Endothelial cell of hepatic sinusoid (primary cell): ENCODE measurements around the gene MTCH2.
"Not testable (repeated sequence)": the region's sequence is repeated elsewhere in the genome, so short reads cannot be mapped to it uniquely, and the experiment has no call there.

ENCODE experiments used
- in situ Hi-C: cut with HindIII; loops from 2 replicates; pipeline ENCODE4 v1.10.0; 2017; ENCODE audit warnings: low sequenced_read_pairs

The MTCH2 gene

DNA sequence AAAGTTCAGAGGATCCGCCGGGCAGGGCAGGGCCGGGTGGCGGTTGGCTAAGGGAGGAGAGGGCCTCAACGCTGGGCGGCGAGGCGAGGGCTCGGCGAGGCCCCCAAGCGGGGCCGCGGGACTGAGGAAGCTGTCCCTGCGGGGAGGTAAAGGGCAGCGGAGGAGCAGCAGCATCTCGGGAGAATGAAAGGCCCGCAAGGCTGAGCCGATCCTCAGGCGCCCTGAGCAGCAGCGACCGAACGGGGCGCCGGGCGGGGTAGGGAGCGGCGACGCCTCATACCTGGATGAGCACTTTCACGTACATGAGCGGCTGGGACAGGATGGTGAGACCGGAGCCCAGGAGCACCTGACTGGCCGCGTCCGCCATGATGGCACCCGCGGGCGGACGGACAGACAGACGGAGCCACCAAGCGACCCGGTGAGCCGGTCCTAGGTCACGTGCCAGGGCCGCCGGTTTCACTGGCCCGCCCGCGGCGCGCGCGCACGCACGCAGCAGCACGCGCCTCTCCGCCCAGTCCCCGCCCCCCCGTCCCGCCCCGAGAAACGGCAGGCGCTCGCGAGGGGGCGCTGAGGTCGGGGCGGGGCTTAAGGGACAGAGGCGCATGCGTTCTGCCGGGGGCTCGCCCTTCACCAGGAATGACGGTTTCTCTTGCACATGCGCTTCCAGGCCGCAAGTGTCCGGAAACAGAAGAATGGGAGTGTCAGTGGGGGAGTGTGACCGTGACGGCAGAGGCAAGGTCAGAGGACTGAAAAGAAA, at the start of gene MTCH2:
Gene MTCH2, minus strand, starts transcription at position 461 of the 757 bp plus-strand sequence. Its CDS starts 94 bp downstream, at position 367.
- in situ Hi-C loops: no loop called here

DNA sequence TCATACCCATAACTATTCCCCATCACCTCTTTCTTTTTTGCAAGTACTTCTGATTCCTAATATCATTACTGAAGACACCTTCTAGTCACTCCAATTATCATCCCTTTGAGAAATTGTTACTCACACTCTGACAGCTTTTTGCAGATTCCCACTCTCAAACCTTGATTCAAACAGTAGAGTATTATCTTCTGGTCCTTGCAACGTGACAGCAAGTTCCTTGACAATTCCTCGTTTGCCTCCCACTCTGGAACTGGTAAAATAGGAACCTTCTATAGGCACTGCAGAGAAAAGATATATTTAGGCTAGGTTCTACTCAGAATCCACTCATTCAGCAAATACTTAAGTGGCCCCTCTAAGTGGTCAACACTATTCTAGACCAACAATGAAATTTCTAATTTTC, 49.6 kb upstream of the MTCH2 start:
- in situ Hi-C loops: no loop called here

DNA sequence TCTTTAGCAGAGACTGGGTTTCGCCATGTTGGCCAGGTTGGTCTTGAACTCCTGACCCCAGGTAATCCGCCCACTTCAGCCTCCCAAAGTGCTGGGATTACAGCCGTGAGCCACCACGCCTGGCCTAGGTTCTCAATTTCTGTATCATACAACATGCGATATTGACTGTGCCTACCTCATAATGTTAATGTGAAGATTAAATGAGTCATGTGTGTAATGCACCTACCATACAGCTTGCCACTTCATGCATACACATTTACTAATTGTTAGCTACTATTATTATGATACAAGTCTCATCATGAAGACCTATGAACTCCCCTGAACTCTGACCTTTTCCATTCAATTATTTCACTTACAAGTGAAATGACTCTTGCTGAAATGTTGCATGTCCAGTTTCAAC, 47.1 kb upstream of the MTCH2 start:
- in situ Hi-C loops: no loop called here

DNA sequence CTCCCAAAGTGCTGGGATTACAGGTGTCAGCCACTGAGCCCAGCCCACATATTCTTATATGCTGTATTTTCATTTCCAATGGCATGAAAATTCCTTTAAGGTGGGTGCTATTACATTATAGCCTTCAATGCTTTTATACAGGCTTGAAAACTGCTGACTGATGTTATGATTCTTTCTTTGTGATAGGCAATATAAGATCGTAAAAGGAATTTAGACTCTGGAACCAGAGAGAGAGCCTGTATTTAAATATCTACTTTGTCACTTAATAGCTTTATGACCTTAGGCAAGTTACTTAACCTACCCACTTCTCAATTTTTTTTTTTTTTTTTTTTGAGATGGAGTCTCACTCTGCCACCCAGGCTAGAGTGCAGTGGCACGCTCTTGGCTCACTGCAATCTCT, 46.6 kb upstream of the MTCH2 start:
- in situ Hi-C loops: no loop called here

DNA sequence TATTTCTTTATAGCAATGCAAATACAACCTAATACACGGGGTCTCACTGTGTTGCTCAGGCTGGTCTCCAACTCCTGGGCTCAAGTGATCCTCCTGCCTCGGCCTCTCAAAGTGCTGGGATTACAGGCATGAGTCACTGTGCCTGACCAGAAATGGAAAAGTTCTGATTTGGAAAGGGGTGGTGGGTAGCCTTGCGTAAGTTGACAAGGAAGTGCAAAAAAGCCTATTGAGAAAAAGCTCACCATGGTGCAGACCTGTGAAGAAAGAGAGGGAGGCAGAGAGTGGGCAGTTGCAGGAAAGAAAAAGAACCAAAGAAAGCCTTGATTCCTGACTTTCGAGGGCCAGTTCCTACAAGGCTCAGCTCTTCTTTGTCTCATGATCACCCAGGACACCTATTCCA, 45.8 kb upstream of the MTCH2 start:
- in situ Hi-C loops: no loop called here

DNA sequence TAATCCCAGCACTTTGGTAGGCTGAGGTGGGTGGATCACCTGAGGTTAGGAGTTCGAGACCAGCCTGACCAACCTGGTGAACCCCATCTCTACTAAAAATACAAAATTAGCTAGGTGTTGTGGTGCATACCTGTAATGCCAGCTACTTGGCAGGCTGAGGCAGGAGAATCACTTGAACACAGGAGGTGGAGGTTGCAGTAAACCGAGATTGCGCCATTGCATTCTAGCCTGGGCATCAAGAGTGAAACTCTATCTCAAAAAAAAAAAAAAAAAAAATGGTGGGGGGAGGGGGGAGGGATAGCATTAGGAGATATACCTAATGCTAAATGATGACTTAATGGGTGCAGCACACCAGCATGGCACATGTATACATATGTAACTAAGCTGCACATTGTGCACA, 44.3 kb upstream of the MTCH2 start:
- in situ Hi-C loops: not testable (repeated sequence)

DNA sequence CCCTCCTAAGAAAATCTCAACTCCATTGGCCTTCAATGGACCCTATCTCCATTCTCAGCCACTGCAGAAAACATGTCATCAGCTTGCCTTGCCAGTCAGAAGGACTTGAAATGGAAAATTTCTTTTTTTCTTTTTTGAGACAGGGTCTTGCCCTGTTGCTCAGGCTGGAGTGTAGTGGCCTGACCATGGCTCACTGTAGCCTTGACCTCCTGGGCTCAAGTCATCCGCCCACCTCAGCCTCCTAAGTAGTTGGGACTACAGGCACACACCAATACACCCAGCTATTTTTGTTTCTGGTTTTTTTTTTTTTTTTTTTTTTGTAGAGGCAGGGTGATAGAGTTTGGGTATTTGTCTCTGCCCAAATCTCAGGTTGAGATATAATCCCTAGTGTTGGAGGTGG, 43.8 kb upstream of the MTCH2 start:
- in situ Hi-C loops: no loop called here

DNA sequence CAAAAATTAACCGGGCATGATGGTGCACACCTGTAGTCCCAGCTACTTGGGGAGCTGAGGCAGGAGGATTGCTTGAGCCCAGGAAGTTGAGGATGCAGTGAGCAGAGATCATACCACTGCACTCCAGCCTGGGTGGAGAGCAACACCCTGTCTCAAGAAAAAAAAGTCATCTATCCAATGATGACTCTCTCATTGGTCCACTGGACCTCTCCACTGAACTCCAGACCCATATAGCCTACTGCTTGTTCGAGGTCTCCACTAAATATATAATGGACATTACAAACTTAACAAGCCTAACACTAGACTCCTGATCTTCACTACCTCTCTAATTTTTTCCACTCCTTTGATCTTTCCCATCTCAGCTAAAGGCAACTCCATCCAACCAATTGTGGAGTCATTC, 33.5 kb upstream of the MTCH2 start:
- in situ Hi-C loops: no loop called here

DNA sequence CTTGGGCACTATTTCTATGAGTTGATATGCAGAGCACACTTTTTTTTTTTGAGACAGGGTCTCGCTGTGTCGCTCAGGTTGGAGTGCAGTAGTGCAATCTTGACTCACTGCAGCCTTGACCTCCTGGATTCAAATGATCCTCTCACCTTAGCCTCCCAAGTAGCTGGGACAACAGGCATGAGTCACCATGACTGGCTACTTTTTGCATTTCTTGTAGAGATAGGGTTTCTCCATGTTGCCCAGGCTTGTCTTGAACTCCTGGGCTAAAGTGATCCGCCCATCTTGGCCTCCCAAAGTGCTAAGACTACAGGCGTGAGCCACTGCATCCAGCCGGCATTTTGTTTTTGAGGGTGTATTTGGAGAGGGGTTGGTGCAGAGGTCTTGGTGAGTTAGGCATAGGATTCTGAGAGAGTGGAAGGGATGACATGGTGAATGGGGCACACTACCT, 29.9 kb upstream of the MTCH2 start:
- in situ Hi-C loops: no loop called here

DNA sequence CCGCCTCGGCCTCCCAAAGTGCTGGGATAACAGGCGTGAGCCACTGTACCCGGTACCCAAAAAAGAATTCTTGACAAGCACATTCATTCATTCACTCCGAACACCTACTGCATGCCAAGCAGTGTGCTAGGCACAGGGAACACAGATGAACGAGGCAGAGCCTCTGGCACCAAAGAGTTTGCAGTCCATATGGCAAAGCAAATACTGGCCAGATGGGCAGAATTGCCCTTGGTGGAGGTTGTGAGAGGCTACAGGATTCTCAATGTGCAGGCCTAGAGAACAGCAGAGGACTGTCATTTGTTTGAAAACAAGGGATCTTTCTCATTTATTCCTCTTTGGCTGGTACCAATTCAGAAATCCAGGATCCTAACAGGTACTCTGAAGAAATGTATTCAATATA, 27.5 kb upstream of the MTCH2 start:
- in situ Hi-C loops: no loop called here

DNA sequence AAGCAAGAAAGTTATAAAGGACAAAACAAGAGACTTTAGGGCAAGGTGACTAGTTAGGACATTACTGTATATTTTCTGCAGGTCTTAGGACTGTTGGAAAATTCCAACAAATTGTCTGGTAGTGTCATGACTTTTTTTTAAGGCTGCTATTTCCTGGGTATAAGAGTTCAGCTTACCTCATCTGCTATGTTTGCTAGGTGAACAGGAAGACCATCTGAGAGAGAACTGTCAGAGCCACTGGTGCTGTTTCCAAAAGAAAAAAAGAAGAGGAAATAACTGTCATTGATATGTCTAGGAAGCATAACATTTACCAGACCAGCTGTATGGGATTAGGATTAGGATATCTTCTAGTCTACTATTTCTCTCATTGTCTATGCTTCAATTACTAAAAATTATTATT, 26.3 kb upstream of the MTCH2 start:
- in situ Hi-C loops: no loop called here

DNA sequence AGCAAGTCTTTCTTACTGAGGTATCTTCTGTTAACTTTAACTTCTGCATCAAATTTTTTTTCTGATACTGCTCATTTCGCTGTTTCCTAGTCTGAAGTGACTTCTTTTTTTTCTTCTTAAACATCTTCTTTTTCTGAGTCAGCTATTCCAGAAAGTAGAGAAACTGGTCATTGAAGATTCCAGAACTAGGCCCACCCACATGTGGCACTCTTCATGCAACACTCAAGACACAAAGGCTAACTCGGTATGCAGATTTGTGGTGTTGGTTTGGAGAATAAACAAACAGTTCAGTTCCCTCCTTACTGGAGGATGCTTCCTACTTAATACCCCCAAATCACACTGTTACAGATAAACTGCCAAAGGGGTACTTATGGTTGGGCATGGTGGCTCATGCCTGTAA, 25.2 kb upstream of the MTCH2 start:
- in situ Hi-C loops: no loop called here

DNA sequence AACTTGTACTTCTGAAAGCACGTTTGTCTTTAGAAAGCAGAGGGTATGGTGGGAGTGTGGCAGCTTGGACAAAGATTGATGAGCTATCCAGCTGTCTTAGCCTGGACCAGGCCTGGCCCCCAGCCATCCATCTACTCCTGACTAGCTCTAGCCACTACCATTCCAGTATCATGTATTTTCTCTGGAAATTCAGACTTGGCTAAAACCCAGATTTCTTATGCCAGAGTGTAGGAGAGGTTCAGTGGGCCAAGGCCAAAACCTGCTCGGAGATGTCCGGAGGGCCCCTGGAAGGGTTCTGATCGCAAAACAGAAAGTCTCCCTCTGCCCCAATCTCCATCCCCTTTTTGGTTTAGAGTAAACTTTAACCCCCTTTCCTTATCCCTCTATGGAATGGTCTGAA, 24.8 kb upstream of the MTCH2 start:
- in situ Hi-C loops: no loop called here

DNA sequence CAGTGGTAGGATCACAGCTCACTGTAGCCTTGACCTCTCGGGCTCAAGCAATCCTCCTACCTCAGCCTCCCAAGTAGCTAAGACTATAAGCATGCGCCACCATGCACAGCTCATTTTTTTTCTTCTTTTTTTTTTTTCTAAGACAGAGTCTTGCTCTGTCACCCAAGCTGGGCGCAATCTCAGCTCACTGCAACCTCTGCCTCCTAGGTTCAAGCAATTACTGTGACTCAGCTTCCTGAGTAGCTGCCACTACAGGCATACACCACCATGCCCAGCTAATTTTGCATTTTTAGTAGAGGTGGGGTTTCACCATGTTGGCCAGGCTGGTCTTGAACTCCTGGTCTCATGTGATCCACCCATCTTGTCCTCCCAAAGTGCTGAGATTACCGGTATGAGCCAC, 22.6 kb upstream of the MTCH2 start:
- in situ Hi-C loops: not testable (repeated sequence)

DNA sequence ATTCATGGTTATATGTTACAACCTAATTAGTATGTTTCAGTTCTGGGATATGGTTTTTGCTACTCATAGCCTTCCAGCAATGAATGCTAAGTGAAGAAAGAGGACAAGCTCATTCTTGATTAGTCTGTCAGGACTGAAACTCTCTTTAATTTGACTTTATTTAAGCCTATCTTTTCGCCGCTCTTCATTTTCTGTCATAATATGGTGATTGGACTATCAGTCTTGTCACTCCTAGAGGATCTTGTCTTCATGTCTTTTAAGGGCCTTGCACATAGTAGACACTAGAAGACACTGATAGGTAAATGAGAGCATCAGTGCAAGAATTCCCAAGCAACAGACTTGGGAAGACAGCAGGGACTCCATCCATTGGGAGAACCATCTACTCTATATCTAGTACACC, 18.9 kb upstream of the MTCH2 start:
- in situ Hi-C loops: no loop called here

DNA sequence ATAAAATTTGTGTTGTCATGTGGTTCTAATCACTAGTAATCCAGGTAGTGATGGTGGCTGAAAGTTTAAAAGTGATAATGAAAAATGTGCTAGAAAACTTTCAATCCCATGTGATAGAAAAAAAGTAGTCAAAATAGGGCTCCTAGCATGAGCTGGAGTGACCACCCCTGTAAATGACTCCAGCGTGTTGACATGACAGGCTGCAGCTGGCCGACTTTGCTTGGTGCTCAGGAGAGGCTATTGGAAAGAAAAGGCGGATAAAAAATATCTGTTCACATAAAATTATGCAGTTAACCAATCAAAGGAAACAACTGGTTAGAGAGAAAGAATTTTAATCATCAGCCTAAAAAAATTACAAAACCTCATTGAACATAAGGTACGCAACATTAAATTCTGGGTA, 16.9 kb upstream of the MTCH2 start:
- in situ Hi-C loops: no loop called here

DNA sequence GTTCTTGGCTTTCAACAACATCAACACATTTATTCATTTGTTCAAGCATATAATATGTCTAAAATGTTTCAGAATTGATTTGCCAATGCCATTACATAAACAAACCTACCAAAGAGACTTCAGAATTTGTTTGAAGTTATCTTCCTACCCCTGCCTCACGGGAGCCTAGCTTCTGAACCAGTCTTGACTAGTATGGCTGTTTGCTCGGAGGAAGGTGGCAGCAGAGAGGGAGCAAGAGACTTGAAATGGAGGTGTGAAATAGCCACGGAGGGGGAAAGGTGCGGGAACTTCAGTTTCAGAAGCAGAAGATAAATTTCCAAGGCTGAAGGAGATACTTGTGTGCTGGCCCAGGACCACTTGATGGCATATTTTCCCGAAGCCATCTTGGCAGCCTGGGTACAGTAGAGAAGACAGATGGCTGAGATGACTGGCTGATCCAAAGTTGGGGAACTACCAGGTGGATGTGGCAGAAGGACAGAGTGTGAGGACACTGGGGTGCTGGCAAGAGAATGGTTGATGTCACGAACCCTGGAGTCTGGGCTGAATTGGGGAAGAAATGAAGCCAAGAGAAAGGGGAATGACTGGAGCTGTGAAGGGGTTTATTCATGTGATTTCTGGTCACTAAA, 14.0 kb upstream of the MTCH2 start:
- in situ Hi-C loops: no loop called here

DNA sequence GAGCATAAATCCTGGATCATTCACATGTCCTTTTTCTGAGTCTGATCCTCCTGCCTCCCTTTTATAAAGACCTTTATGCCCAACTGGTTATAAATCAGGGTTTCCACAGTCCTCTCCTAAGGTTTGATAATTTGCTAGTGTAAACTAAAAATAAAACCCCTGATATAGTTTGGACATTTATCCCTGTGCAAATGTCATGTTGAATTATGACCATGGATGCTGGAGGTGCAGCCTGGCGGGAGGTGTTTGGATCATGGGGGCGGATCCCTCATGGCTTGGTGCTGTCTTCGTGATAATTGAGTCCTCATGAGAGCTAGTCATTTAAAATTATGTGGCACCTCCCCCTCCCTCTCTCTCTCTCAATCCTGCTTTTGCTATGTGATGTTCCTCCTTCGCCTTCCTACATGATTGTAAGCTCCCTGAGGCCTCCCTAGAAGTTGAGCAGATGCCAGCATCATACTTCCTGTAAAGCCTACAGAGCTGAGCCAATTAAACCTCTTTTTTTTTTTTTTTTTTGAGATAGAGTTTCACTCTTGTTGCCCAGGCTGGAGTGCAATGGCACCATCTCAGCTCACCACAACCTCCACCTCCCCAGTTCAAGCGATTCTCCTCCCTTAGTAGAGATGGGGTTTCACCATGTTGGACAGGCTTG, 9.6 kb upstream of the MTCH2 start:
- in situ Hi-C loops: no loop called here

DNA sequence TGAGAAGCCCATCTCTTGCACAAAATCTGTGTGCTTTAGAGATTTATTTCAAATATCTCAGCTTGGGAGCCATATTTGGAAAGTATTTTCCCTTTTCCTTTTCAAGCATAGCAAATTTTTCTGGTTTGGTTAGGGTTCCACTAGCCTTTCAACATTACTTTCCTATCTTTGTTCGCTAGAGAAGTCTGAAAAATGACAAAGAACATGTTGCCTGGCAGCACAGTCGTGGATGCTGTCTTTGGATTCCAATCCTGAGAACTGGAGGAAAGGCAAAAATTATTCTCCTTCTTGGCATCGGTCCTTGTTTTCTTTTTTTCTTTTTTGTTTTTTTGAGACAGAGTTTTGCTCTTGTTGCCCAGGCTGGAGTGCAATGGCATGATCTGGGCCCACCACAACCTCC, 6.9 kb upstream of the MTCH2 start:
- in situ Hi-C loops: no loop called here

DNA sequence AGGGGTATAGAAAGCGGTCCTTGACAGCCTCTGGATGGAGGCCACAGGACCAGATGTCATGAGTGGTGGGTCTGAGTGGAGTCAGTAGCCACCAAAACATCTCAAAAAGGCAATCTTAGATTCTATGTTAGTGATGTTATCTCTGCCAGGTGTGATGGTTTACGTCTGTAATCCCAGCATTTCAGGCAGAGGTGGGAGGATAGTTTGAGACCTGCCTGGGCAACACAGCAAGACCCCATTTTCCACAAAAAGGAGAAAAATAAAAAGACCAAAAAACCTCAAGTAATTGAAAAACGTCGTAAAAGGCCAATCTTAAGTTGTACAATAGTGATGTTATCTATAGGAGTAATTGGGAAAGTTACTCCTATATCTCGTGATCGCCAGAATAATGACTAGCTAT, 3.7 kb upstream of the MTCH2 start:
- in situ Hi-C loops: no loop called here

DNA sequence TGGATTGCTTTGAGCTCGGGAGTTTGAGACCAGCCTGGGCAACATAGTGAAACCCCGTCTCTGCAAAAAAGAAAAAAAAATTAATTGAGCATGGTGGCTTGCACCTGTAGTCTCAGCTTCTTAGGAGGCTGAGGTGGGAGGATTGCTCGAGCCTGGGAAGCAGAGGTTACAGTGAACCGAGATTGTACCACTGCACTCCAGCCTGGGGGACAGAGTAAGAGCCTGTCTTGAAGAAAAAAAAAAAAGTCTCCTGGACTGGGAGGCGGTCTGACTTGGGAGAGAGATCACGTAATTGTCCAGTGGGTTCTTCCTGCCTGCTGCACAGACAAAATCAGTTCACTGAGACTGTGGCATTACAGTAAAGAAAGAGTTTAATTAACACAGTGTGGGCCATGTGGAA, 3.1 kb upstream of the MTCH2 start:
- in situ Hi-C loops: no loop called here

DNA sequence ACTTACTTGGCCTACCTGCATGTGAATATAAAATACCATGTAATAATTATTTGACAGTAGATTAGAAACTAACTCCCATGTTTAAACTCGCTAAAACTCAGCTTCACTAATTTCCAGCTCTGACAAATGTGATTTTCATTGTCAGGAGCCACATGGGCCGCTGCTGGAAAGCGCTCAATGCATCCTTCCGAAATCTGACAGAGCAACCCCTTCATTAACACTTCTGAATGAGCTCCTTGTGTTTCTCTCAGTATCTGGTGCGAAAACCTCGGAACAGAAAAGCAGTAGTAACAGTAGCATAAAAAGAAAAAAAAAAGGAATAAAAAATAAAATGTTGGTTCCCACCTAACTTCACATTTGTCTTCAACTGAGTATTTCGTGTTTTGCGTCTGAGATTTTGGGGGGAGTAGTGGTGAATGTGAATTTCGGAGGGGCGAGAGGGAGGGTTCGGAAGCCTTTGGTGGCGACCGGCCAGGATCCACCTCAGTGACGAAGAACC, 710 bp downstream of the MTCH2 start:
- in situ Hi-C loops: no loop called here
